Ovary (tissue), 9 donors: Measurements from ENCODE around the gene CTRB2. TPM values are rescaled to one million over a fixed set of nuclear protein-coding genes. Genes with fewer than 3 reads are reported as not detected.

Experiments used
- DNase-seq, 5 donors: peaks; one replicate each; pipeline ENCODE4 v3.0.0-alpha.2; 2019 to 2020
- H3K27ac ChIP-seq, 2 donors: fragments of 200-600 bp; one replicate each; pipeline versions ENCODE4 v1.5.1 to v1.8.0; 2019 to 2022
- H3K27me3 ChIP-seq: fragments of 200-600 bp; one replicate; pipeline ENCODE4 v1.8.0; 2022
- H3K36me3 ChIP-seq: fragments of 200-600 bp; sonication (generic); one replicate; pipeline ENCODE4 v1.5.1; 2019
- H3K4me1 ChIP-seq: one replicate; pipeline ENCODE4 v1.8.1; 2013; ENCODE audit warnings: mild to moderate bottlenecking, moderate library complexity; ENCODE audit not compliant: insufficient read depth
- H3K4me3 ChIP-seq: fragments of 200-600 bp; sonication (generic); one replicate; pipeline ENCODE4 v1.5.1; 2017
- H3K9me3 ChIP-seq, 2 donors: fragments of 200-600 bp in 1 of 2; sonication (generic) in 1 of 2; one replicate each; pipeline versions ENCODE4 v1.5.1 to v1.8.1; 2013 to 2019; ENCODE audit warnings: mild to moderate bottlenecking in 1 of 2, moderate library complexity in 1 of 2
- EP300 ChIP-seq: sonication (generic); formaldehyde crosslinking; IDR thresholded peaks from one replicate; pipeline ENCODE4 v1.6.1; 2017; ENCODE audit warnings: antibody characterized with exemption
- POLR2A ChIP-seq: fragments of 450-650 bp; IDR thresholded peaks from one replicate; pipeline ENCODE4 v1.6.1; 2017; ENCODE audit warnings: antibody characterized with exemption, mild to moderate bottlenecking, moderate library complexity
- WGBS, 3 donors: extraction: QIAGEN DNeasy Blood & Tissue Kit in 1 of 3; methylation state at CpG; one replicate each; pipeline versions ENCODE4 v1.1.5 to v1.1.7; 2013 to 2017; 5-methylcytosine and 5-hydroxymethylcytosine counted together
- intact Hi-C, 4 donors: fragments of 100-400 bp; cut with DNase I; formaldehyde crosslinking; loops; one replicate each; pipeline versions ENCODE4 v1.11.0 to v1.15.1; 2022 to 2023
- polyA plus RNA-seq, 2 donors: library from polyadenylated mRNA; stranded (reverse); fragments of 200-250 nt in 1 of 2; fragments of 350-450 nt in 1 of 2; fragmentation: Illumina TruSeq in 1 of 2; extraction: RNeasy Lipid Tissue Mini Kit (QIAGEN cat#74804) in 1 of 2; gene quantifications; one replicate each; pipeline ENCODE4 v1.2.3, GENCODE V29; 2013 to 2014
- total RNA-seq, 7 donors: library from RNA; depleted of rRNA in 2 of 7; stranded (reverse); fragments of >200 nt in 2 of 7; fragmentation: NEBNext Ultra II Directional in 3 of 7; extraction: Animal tissue kit (Norgen Biotek cat#: 25700) in 3 of 7; gene quantifications; one replicate each; pipeline versions ENCODE4 v1.1.0 to v1.2.4, GENCODE V29; 2016 to 2023
- TF ChIP-seq, protein P1 (sequence below), 3 donors: fragments of 450-650 bp in 2 of 3; fragments of 200-600 bp in 1 of 3; IDR thresholded peaks; one replicate each; pipeline versions ENCODE4 v1.5.1 to v1.8.0; 2016 to 2022; ENCODE audit warnings: antibody characterized with exemption in 3 of 3, mild to moderate bottlenecking in 1 of 3
- donor health status: DM: no; HTN: no; CAD: no; lungs with moderate emphysema.
- donor health status: DM: no; HTN: no; CAD: no.
- donor health status: Bipolar disorder and iron deficiency.
- donor health status: DM: yes; HTN: yes; CAD: no.
- donor health status: DM: no; HTN: no; CAD: no.
- donor health status: DM: yes; HTN: yes; CAD: no.

The CTRB2 gene
- total and polyA plus RNA-seq, 9 donors = 0.62 to 28.7 (median 2.8) TPM; not detected in 4

DNA sequence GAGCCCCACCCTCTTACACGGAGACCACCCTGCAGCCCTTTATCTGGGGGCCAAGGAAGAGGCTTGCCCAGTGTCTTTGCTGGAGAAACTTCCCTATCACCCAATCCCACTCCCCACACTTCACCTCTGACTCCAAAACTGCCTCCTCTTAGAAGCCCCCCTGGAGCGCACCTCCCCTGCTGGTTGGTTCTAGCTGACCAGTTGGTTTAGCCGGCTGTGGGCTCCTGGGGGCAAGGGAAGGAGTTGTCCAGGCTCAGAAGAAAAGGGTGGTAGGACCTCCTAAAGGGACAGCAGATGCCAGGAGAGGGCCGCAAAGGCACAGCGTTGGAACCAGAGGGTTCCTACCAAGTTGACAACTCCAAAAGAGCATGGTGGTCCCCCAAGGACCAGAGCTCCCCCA, 42.5 kb upstream of the CTRB2 start:
- no peak overlapping the region for H3K4me3 ChIP-seq
- intact Hi-C loops = no loop called here
- peaks cover 43% of the 10 kb centered on the region for H3K4me1 ChIP-seq
- H3K36me3 ChIP-seq = no peaks in the 10 kb centered on the region
- no peaks in the 10 kb centered on the region for H3K27me3 ChIP-seq
- DNase-seq = peak in 2 of 5 donors; percentile 19 to 24
- TF ChIP-seq POLR2A = no peak
- no peak for TF ChIP-seq EP300
- TF ChIP-seq, protein P1, sequence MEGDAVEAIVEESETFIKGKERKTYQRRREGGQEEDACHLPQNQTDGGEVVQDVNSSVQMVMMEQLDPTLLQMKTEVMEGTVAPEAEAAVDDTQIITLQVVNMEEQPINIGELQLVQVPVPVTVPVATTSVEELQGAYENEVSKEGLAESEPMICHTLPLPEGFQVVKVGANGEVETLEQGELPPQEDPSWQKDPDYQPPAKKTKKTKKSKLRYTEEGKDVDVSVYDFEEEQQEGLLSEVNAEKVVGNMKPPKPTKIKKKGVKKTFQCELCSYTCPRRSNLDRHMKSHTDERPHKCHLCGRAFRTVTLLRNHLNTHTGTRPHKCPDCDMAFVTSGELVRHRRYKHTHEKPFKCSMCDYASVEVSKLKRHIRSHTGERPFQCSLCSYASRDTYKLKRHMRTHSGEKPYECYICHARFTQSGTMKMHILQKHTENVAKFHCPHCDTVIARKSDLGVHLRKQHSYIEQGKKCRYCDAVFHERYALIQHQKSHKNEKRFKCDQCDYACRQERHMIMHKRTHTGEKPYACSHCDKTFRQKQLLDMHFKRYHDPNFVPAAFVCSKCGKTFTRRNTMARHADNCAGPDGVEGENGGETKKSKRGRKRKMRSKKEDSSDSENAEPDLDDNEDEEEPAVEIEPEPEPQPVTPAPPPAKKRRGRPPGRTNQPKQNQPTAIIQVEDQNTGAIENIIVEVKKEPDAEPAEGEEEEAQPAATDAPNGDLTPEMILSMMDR (IDR thresholded peaks at IDR 0.05) = no peak
- no peaks in the 10 kb centered on the region for H3K9me3 ChIP-seq
- peak overlapping the region in 1 of 2 donors; percentile 11 for H3K27ac ChIP-seq
- WGBS, 3 donors = 65 to 77% (median 66%) methylated on average over 5 of the region's 5 CpGs

DNA sequence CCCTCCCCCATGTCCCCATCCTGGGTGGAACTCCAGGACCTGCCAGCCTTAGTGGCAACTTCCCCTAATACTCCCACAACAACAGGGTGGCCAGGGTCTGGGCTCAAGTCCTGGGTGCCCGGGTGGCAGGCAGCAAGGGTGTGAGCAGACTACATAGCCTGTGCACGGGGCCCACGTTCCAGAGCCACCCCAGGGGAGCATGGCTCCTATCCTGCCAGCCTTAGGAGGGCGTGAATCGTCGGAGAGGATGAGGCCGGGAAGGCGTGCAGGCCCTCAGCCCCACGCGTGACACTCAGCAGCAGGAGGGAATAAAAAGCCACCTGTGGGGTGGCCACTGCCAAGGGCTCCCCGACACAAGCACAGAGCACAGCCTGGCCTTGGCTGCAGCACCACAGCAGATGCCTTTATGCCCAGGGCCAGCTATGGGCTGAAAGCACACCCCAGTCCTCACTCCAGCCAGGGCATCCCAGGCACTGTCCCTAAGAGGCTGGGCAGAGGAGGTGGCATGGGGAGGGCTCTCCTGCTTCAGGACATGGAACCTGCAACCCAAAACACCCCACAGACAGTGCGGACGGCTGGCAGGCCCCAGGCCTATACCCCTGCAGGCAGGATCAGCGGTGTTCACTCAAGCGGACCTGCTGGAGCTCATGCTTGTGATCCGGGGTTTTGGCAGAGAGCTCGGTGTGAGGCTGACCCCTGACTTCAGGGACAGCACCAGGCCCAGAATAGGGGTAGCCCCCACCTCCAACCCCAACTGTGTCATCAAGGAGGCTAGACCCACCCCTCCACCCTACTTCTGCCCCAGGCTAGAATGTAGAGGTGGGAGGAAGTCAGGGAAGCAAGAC, 41.8 kb upstream of the CTRB2 start:
- WGBS, 3 donors = 68 to 77% (median 73%) methylated on average over 17 of the region's 17 CpGs
- Histone ChIP-seq H3K4me1 (peaks cover 48% of the 10 kb centered on the region), H3K4me3 (no peak overlapping the region), H3K27ac (peak overlapping the region in 1 of 2 donors; percentile 11), H3K36me3 (no peaks in the 10 kb centered on the region), H3K27me3 (no peaks in the 10 kb centered on the region), H3K9me3 (no peaks in the 10 kb centered on the region)
- intact Hi-C loops = no loop called here
- peak in 3 of 5 donors; percentile 35 to 45 (median 35) for DNase-seq
- TF ChIP-seq EP300 = no peak
- TF ChIP-seq POLR2A = no peak
- TF ChIP-seq, protein P1 (IDR thresholded peaks at IDR 0.05) = no peak

DNA sequence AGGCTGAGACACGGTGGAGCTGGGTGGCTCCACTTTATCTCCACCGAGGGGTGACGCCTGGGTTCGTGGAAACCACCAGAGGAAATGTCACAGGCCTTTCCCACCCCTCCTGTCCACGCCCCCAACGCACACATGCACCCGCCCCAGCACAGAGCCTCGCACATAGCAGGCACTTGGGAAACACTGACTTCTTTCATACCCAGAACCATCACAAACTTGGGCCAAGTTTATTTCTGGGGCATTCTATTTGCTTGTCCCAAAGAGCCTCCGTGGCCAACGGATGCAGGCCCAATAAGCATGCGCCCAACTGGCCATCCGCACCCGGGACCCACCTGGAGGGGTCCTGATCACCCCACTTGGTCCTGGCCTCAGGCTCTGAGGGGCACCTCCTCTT, 41.2 kb upstream of the CTRB2 start:
- H3K4me3 ChIP-seq = no peak overlapping the region
- DNase-seq = peak in 1 of 5 donors; percentile 34
- intact Hi-C loops = no loop called here
- TF ChIP-seq EP300 (no peak), POLR2A (no peak)
- TF ChIP-seq, protein P1 (IDR thresholded peaks at IDR 0.05) = no peak
- WGBS, 3 donors = 68 to 78% (median 76%) methylated on average over 13 of the region's 13 CpGs
- H3K27ac ChIP-seq = no peak overlapping the region
- peaks cover 45% of the 10 kb centered on the region for H3K4me1 ChIP-seq
- H3K36me3 ChIP-seq = no peaks in the 10 kb centered on the region
- no peaks in the 10 kb centered on the region for H3K27me3 ChIP-seq
- no peaks in the 10 kb centered on the region for H3K9me3 ChIP-seq

DNA sequence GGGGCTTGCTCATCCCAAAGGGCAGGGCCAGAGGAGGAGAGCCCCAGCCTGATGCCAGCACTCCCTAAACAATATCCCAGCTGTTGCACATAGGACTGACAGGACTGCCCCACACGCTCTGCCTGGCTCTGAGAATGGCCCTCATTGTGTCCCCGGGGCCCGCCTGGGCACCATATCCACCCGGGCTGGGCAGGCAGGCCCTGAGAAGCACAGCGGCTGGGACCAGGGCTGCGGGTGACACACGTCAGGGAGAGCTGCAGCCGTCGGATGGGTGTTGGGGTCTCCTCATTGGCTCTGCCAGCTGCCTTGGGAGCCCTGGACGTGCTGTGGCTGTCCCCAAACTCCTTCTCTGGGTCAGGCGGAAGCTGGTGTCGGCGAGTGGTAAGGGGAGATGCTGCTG, 40.3 kb upstream of the CTRB2 start:
- H3K4me1 ChIP-seq = peaks cover 38% of the 10 kb centered on the region
- intact Hi-C loops = no loop called here
- DNase-seq = peak in 2 of 5 donors; percentile 27 to 33

More for the DNA sequence above, 40.3 kb upstream of the CTRB2 start:
- TF ChIP-seq EP300 (no peak), POLR2A (no peak)
- TF ChIP-seq, protein P1 (IDR thresholded peaks at IDR 0.05) = no peak
- H3K4me3 ChIP-seq = no peak overlapping the region
- 75 to 80% (median 78%) methylated on average over 13 of the region's 13 CpGs for WGBS, 3 donors
- no peaks in the 10 kb centered on the region for H3K27me3 ChIP-seq
- H3K36me3 ChIP-seq = no peaks in the 10 kb centered on the region
- no peaks in the 10 kb centered on the region for H3K9me3 ChIP-seq
- H3K27ac ChIP-seq = peak overlapping the region; percentile 35 to 89
